A673 (cell line): Measurements from ENCODE around the gene GALM. TPM values are rescaled to one million over a fixed set of nuclear protein-coding genes. Genes with fewer than 3 reads are reported as not detected.
"Not testable (repeated sequence)": the region's sequence is repeated elsewhere in the genome, so short reads cannot be mapped to it uniquely, and the experiment has no call there.

Source experiments
- BruUV-seq: library from RNA; stranded (reverse); fragments of 400-500 nt; replicated peaks from 2 replicates; lab custom pipeline; 2021; lab: Mats Ljungman, UMichigan
- CTCF ChIA-PET: fragments of 300-600 bp; sonication (Branson Sonifier 250); formaldehyde crosslinking; loops from one replicate; lab custom pipeline; 2022; ENCODE audit warnings: antibody characterized with exemption; lab: Charles Lee
- POLR2A ChIA-PET: fragments of 300-600 bp; sonication (Branson Sonifier 250); formaldehyde crosslinking; loops from one replicate; lab custom pipeline; 2022; ENCODE audit warnings: antibody characterized with exemption; ENCODE audit not compliant: low non-redundant PET; lab: Charles Lee
- DNase-seq: peaks from one replicate; pipeline ENCODE4 v3.0.0-alpha.2; 2015; ENCODE audit warnings: low spot score
- H3K27ac ChIP-seq: fragments of 200-600 bp; sonication (generic); 2 replicates; pipeline ENCODE4 v1.5.1; 2016; ENCODE audit warnings: mixed run types, low read depth, mild to moderate bottlenecking, mixed read lengths, antibody characterized with exemption, low read length; ENCODE audit not compliant: poor library complexity, severe bottlenecking
- H3K27me3 ChIP-seq: fragments of 200-600 bp; sonication (generic); replicated peaks from 2 replicates; pipeline ENCODE4 v1.6.1; 2017; ENCODE audit warnings: mixed run types, low read depth, mild to moderate bottlenecking, mixed read lengths, antibody characterized with exemption, low read length; ENCODE audit not compliant: insufficient read depth, poor library complexity
- H3K36me3 ChIP-seq: fragments of 200-600 bp; sonication (generic); 2 replicates; pipeline ENCODE4 v1.6.1; 2016; ENCODE audit warnings: mixed run types, mild to moderate bottlenecking, mixed read lengths, antibody characterized with exemption, low read length; ENCODE audit not compliant: insufficient read depth, poor library complexity, severe bottlenecking
- H3K4me1 ChIP-seq: fragments of 200-600 bp; sonication (generic); 2 replicates; pipeline ENCODE4 v1.6.1; 2017; ENCODE audit warnings: mixed run types, mild to moderate bottlenecking, mixed read lengths, antibody characterized with exemption, low read length; ENCODE audit not compliant: insufficient read depth, poor library complexity, severe bottlenecking
- H3K4me3 ChIP-seq: fragments of 200-600 bp; sonication (generic); 2 replicates; pipeline ENCODE4 v1.5.1; 2016; ENCODE audit warnings: low read depth, mixed run types, mild to moderate bottlenecking, mixed read lengths, low read length; ENCODE audit not compliant: poor library complexity, severe bottlenecking
- H3K9me3 ChIP-seq: fragments of 200-600 bp; sonication (generic); 2 replicates; pipeline ENCODE4 v1.6.1; 2016; ENCODE audit warnings: mixed run types, low read depth, mild to moderate bottlenecking, mixed read lengths, antibody characterized with exemption, low read length; ENCODE audit not compliant: poor library complexity, severe bottlenecking
- EZH2 ChIP-seq: fragments of 200-600 bp; sonication (generic); IDR thresholded peaks from 2 replicates; pipeline ENCODE4 v1.6.1; 2017; ENCODE audit warnings: borderline replicate concordance, low read depth, mild to moderate bottlenecking, mixed read lengths, antibody characterized with exemption, low read length; ENCODE audit not compliant: poor library complexity, severe bottlenecking
- intact Hi-C: fragments of 100-400 bp; cut with micrococcal nuclease; formaldehyde crosslinking; loops from one replicate; pipeline ENCODE4 v1.10.0; 2022; ENCODE audit not compliant: unreplicated experiment
- total RNA-seq: library from RNA; stranded (reverse); gene quantifications from 2 replicates; pipeline ENCODE4 v1.2.3, GENCODE V29; 2021
- TF ChIP-seq, protein P1 (sequence below): fragments of 300-800, 200-600 bp; sonication (generic); conservative IDR thresholded peaks from 2 replicates; pipeline ENCODE4 v1.5.1; 2017; ENCODE audit warnings: low read depth, mild to moderate bottlenecking, antibody characterized with exemption, low read length, moderate library complexity, mixed read lengths

The GALM gene
- total RNA-seq, 1 experiment from 2014 or later = 6.6 TPM

DNA sequence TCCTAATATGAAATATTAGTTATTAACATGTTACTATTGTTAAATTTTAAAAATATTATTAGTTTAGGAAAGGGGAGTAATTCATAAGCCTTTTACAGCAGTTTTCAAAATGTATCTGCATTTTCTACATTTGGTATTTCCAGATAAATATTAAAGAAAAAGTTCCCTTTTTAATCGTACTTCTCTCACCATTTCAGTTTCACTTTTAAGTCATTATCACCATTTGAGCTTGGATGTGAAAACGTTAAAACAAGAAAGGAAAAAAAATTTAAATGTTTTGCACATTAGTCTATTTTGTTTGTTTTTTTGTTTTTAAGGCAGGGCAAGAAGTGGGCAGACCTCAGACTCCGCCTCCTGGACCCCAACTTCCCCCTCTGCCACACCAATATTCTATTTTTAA is 88.6 kb downstream of the GALM start:
- no peak overlapping the region for H3K27ac ChIP-seq
- peaks cover 6% of the 10 kb centered on the region for H3K36me3 ChIP-seq
- peaks cover 19% of the 10 kb centered on the region for H3K4me1 ChIP-seq
- POLR2A ChIA-PET = no interaction called here
- no peak overlapping the region for H3K4me3 ChIP-seq
- CTCF ChIA-PET = no interaction called here
- TF ChIP-seq, protein P1, sequence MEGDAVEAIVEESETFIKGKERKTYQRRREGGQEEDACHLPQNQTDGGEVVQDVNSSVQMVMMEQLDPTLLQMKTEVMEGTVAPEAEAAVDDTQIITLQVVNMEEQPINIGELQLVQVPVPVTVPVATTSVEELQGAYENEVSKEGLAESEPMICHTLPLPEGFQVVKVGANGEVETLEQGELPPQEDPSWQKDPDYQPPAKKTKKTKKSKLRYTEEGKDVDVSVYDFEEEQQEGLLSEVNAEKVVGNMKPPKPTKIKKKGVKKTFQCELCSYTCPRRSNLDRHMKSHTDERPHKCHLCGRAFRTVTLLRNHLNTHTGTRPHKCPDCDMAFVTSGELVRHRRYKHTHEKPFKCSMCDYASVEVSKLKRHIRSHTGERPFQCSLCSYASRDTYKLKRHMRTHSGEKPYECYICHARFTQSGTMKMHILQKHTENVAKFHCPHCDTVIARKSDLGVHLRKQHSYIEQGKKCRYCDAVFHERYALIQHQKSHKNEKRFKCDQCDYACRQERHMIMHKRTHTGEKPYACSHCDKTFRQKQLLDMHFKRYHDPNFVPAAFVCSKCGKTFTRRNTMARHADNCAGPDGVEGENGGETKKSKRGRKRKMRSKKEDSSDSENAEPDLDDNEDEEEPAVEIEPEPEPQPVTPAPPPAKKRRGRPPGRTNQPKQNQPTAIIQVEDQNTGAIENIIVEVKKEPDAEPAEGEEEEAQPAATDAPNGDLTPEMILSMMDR = no peak
- no peak for TF ChIP-seq EZH2
- H3K27me3 ChIP-seq = no peaks in the 10 kb centered on the region
- intact Hi-C loops = no loop called here
- no TSS peak for BruUV-seq
- no peaks in the 10 kb centered on the region for H3K9me3 ChIP-seq
- DNase-seq = no peak

DNA sequence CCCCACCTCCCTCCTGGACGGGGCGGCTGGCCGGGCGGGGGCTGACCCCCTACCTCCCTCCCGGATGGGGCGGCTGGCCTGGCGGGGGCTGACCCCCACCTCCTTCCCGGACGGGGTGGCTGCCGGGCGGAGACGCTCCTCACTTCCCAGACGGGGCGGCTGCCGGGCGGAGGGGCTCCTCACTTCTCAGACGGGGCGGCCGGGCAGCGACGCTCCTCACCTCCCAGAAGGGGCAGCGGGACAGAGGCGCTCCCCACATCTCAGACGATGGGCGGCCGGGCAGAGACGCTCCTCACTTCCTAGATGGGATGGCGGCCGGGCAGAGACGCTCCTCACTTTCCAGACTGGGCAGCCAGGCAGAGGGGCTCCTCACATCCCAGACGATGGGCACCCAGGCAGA is 90.0 kb downstream of the GALM start:
- H3K36me3 ChIP-seq = not testable (repeated sequence)

DNA sequence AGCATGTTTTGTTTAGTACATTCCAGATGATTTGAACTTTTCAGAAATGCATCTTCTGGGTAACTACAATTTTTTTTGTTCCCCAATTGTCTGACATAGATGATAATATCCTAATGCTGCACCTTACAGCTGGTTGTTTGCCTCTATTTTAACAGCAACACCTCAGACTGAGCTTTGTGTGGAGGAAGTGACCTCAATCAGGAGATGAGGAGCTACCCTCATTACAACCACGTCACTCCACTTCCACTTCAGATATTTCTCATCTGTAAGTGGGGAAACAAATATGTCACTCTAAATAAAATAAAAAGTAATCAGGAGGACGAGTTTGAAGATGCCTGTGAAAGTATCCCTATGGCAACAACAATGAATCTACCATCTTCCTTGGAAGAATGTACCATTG is 97.3 kb downstream of the GALM start:
- CTCF ChIA-PET = no interaction called here
- DNase-seq = no peak
- no peak overlapping the region for H3K4me3 ChIP-seq
- no peak overlapping the region for H3K27ac ChIP-seq
- BruUV-seq = no TSS peak
- intact Hi-C loops = no loop called here
- H3K4me1 ChIP-seq = no peaks in the 10 kb centered on the region
- POLR2A ChIA-PET = no interaction called here
- H3K27me3 ChIP-seq = no peaks in the 10 kb centered on the region
- no peaks in the 10 kb centered on the region for H3K9me3 ChIP-seq
- no peak for TF ChIP-seq EZH2
- TF ChIP-seq, protein P1 = no peak
- H3K36me3 ChIP-seq = no peaks in the 10 kb centered on the region

More for the DNA sequence above, 90.0 kb downstream of the GALM start:
- CTCF ChIA-PET, H3K9me3 ChIP-seq, BruUV-seq, POLR2A ChIA-PET, H3K27ac ChIP-seq, H3K27me3 ChIP-seq, intact Hi-C loops, H3K4me3 ChIP-seq, DNase-seq: not testable (repeated sequence)
- peaks cover 19% of the 10 kb centered on the region for H3K4me1 ChIP-seq

DNA sequence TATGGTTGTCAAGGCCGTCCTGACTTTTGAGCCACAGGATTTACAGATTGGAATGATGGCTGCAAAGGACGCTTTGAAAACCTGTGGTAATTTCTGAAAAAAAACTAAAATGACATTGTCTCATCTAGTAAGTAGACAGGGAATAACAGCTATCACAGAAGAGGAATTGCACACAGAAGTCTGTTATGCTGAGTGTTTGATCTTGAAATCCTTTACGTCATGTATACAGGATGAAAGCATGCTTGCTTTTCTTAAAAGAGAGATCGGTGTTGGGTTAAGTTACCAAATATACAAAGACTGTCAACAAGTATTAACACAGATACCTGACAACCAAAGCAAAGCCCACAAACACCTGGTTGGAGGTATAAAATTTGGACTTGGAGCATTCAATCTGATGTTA is 97.8 kb downstream of the GALM start:
- no peaks in the 10 kb centered on the region for H3K9me3 ChIP-seq
- no peaks in the 10 kb centered on the region for H3K36me3 ChIP-seq
- ChIA-PET CTCF (no interaction called here), POLR2A (no interaction called here)
- no peak for TF ChIP-seq EZH2
- TF ChIP-seq, protein P1 = no peak
- no peak overlapping the region for H3K27ac ChIP-seq
- no peak for DNase-seq
- BruUV-seq = no TSS peak
- H3K27me3 ChIP-seq = no peaks in the 10 kb centered on the region
- no peak overlapping the region for H3K4me3 ChIP-seq
- intact Hi-C loops = no loop called here
- no peaks in the 10 kb centered on the region for H3K4me1 ChIP-seq
